NCI-H187 treated with DMSO at 0.1 percent for 48 hours (cell line): ENCODE results near the gene TPT1.
"Not testable (repeated sequence)": the region's sequence is repeated elsewhere in the genome, so short reads cannot be mapped to it uniquely, and the experiment has no call there.

Experiments used
- DNase-seq: peaks from one replicate; lab custom pipeline; 2025; lab: John Stamatoyannopoulos, UW

TPT1 gene

DNA sequence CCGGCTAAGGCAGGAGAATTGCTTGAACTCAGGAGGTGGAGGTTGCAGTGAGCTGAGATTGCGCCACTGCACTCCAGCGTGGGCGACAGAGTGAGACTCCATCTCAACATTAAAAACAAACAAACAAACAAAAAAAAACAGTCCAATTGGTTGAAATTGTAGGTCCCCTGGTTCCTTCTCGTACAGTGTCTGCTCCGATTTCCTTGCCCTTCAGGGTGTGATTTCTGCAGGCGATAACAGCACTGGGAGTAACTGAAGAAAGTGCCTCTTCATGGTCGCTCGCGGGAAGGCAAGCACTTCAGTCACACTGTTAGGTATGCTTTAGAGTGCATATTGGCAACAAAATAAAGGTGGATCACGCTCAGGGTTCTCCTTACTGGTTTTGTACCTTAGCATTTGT is 39.7 kb downstream of the TPT1 start:
- no peak for DNase-seq

DNA sequence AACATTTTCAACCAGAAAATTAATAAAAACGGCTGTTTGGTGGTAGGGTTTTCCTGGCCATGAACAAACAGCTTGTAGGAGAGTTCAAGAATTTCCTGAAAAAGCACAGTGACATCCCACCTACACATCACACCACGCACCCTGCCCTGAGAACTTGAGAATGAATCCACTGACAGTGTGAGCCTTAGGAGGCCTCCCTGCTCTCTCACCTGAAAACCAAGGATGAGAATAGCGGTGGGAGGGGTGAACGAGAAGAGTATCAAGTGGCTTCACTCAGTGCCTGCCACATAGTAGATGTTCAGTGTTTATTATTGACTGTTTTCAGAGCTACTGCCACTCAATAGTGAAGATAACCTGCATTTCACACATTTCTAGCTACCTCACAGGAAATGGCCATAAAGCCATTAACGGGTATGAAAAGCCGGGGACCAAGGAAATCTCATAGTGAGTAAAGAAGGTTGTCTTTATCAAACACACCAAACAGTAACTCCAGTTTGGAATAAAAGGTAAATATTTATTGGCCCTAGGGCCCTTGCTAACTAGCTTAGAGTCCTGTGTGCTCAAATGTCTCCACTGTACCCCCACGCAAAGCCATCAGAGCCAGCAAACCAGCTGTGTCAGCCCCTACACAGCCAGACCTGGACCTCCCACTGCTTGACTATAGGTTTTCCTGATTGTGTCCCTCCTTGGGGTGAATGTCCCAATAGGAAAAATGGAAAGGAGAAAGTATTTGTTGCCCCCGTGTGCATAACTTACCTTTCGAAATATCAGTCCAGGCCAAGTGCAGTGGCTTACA is 40.6 kb downstream of the TPT1 start:
- DNase-seq: no peak

DNA sequence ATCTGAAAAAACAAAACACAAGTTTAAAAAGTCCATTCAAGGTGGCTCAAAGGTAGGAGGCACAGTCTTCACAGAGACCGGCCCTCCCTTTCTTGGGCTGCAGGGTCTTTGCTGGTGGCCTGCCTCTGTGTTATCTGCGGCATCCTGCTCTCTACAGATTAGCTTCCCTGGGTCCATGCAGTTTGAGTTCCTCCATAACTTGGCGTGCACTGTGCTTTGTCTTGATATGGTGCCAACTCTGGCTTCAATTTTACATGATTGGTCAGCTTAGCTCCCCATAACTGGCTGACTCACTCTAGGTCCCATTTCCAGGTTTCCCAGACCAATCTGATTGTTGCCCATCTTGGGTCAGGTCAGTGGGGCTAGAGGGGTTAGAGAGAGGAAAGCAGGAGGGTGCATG is 41.8 kb downstream of the TPT1 start:
- DNase-seq: no peak

DNA sequence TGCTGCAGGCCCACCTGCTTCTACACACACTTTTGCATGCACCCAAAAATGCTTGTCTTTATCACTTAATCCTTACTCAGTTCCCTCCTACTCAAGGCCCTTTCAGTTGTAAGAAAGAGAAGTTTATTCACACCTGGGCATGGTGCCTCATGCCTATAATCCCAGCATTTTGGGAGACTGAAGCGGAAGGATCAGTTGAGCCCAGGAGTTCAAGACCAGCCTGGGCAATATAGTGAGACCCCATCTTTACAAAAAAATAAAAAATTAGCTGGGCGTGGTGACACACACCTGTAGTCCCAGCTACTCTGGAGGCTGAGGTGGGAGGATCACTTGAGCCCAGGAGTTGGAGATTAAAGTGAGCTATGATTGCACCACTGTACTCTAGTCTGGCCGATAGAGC is 42.4 kb downstream of the TPT1 start:
- not testable (repeated sequence) for DNase-seq

DNA sequence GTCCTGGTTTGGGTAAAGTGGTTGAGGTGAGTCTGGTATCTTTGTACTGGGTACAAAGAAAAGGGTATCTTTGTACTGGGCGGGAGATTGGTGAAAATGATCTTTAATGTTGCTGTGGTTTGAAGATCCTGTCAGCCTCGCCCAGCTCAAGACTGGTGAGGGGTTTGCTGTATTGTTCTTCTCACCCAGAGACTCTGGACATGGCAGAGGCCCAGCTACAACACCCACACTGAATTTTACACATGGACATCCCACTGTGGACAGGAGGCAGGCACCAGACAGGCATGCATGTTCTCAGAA is 42.8 kb downstream of the TPT1 start:
- no peak for DNase-seq

DNA sequence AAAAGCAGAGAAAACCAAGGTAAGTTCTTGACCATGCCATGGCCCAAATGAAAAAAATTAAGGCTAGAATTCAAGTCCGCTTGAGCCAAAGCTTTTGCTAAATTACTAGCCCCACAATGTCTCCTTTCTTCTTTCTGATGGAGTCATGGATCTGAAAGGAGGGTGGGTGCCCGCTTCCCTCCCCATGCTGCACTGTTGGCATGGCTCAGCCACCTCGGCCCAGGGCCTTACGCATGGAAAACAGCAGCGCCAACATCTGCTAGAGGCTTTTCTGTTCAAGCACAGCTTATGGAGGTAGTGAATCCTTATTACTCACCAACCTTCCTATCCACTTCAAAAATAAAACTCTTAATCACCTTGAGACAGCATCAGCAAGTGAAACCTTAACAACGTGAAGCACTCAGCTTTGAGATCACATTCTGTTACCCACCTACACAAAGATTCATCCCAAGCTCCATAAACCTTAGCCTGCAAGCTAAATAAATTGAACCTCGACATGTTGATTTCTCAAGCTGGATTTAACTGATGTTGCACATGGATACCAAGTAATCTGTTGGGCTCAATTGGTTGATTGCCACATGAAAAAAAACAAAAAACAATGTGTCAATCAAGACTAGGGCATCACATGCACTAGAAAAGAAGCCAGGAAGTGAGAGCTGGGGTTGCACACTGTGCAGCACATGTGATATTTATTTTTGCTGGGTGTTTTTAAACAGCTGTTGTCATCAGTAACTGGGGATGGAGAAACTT is 43.4 kb downstream of the TPT1 start:
- DNase-seq: no peak

DNA sequence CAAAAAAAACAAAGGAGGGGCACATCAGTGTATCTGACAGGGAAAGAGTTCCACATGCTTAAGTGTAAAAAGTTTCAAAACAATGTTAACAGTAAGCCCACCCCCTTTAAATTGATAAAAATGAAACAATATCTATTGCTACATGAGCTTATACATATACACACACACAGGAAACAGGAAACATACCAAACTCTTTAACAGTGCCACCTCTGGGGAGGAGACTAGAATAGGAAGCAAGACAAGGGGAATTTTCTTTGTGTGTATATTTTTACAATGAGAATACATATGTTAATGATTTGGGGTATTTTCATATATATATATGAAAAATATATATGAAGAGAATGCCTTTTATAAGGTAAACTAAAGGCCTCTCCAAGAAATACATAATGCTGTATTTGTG is 44.7 kb downstream of the TPT1 start:
- no peak for DNase-seq

DNA sequence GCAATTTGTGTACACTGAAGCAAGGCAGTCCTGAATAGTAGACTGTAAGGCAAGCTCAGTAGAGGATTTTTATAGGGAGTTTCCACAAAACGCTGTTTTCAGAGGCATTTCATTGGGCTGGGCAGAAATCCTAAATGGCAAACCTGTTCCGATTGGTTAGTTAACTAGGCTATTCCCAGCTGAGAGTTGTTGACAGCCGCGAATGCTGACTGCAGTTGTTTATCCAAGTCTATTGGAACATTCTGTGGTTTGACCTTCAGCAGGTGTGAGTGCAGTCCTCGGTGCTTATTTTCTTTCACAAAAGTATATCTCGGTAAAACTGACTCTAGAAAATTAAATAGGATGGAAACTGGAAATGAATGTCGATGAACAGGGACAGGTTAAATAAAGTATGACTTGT is 45.4 kb downstream of the TPT1 start:
- no peak for DNase-seq

DNA sequence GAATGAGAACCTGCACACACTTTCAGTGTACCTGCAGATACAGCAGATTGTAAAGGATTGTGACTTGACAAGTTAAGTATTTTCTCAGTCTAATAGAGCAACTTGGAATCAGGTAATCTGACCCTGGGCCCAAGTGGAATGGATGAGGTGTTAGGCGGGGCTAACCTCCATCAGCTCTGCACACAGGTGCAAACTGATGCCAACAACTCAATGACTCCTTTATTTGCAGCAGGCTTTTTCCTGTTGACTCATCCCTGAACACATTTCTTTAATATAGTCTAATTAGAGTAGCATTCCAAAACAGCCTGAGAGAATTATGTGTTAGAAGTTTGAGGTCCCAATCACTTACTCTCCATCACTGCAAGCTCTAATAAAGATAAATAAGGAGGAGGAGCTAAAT is 48.8 kb downstream of the TPT1 start:
- no peak for DNase-seq

DNA sequence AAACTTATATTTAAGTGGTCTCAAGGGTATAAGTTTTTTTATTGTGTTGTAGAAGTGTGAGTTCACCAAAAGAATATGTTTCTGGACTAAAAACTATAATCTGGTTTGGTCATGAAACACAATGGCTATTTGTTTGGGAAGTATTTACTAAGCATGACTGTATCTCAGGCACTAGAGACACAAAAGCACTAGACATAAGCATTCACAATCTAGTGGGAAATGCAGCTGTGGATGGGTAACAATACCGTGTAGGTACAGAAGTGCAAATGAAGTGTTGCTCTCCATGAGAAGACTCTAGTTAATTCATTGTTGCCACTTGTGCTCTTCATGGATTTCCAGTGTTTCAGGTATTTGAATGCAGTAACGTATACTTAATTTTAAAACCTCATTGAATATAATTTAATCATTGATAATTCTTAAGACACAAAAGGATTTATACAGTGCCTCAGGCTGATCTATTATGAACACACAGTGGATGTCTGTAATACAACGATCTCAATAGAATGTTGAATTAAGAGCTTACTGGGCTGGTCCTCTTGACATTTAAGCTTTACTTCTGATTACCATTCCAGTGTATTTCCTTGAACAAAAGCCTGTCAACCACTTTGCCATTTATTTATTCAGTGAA is 50.9 kb downstream of the TPT1 start:
- no peak for DNase-seq
